Measurements from ENCODE around the gene C12orf75. TPM values are rescaled to one million over a fixed set of nuclear protein-coding genes. Genes with fewer than 3 reads are reported as not detected.
A peak's percentile ranks its signal among the peaks of the same experiment; 100 is the strongest.

The C12orf75 gene
- 34.6 and 40.4 TPM in 2 replicates for total RNA-seq
- long read RNA-seq, partial matches to known transcripts: 1 of 6 reads
- long read RNA-seq, other reads (novel, unspliced or antisense): 1 of 6 reads

GRCh38 chr12:105330283-105330930, at the start of gene C12orf75:
TSS of gene C12orf75 (plus strand) at chr12:105330691. CDS start at chr12:105330892, 201 bp downstream.
- DNase-seq (ENCODE audit: low read depth, low spot score): peak; percentile 78
- Mint-ChIP-seq H3K4me1 (peaks cover 37% of the 10 kb centered on the region), H3K4me3 (peak within 1 kb of the TSS; percentile 83), H3K9me3 (no peaks in the 10 kb centered on the region), H3K27me3 (ENCODE audit: low read depth) (no peaks in the 10 kb centered on the region), H3K36me3 (ENCODE audit: low read depth) (no peaks in the 10 kb centered on the region), H3K27ac (ENCODE audit: unreplicated experiment) (no peak within 1 kb of the TSS)
- no peak for TF ChIP-seq CTCF (conservative IDR thresholded peaks at IDR 0.05)

- no peaks in the 10 kb centered on the region for H3K4me1 Mint-ChIP-seq
- no peak overlapping the region for H3K27ac Mint-ChIP-seq (ENCODE audit: unreplicated experiment)
Observed at GRCh38 chr12:105280966-105281693, 49.4 kb upstream of the C12orf75 start.

GRCh38 chr12:105281694-105282049, 48.8 kb upstream of the C12orf75 start:
- peaks cover 13% of the 10 kb centered on the region for H3K27me3 Mint-ChIP-seq (ENCODE audit: low read depth)
- no peaks in the 10 kb centered on the region for H3K36me3 Mint-ChIP-seq (ENCODE audit: low read depth)
- H3K4me1 Mint-ChIP-seq: no peaks in the 10 kb centered on the region
- TF ChIP-seq CTCF (conservative IDR thresholded peaks at IDR 0.05): no peak
- no peak overlapping the region for H3K27ac Mint-ChIP-seq (ENCODE audit: unreplicated experiment)
- DNase-seq (ENCODE audit: low read depth, low spot score): no peak
- no peak overlapping the region for H3K4me3 Mint-ChIP-seq
- H3K9me3 Mint-ChIP-seq: no peaks in the 10 kb centered on the region

More at GRCh38 chr12:105280966-105281693, 49.4 kb upstream of the C12orf75 start:
- Mint-ChIP-seq H3K36me3 (ENCODE audit: low read depth) (no peaks in the 10 kb centered on the region), H3K4me3 (no peak overlapping the region), H3K9me3 (no peaks in the 10 kb centered on the region), H3K27me3 (ENCODE audit: low read depth) (peaks cover 13% of the 10 kb centered on the region)
- TF ChIP-seq CTCF (conservative IDR thresholded peaks at IDR 0.05): no peak
- DNase-seq (ENCODE audit: low read depth, low spot score): no peak

GRCh38 chr12:105285378-105285777, 45.1 kb upstream of the C12orf75 start:
- H3K36me3 Mint-ChIP-seq (ENCODE audit: low read depth): no peaks in the 10 kb centered on the region
- H3K4me3 Mint-ChIP-seq: no peak overlapping the region

GRCh38 chr12:105287408-105287807, 43.1 kb upstream of the C12orf75 start:
- Mint-ChIP-seq H3K4me3 (no peak overlapping the region), H3K27ac (ENCODE audit: unreplicated experiment) (no peak overlapping the region), H3K36me3 (ENCODE audit: low read depth) (no peaks in the 10 kb centered on the region), H3K4me1 (no peaks in the 10 kb centered on the region), H3K27me3 (ENCODE audit: low read depth) (peaks cover 13% of the 10 kb centered on the region), H3K9me3 (no peaks in the 10 kb centered on the region)
- TF ChIP-seq CTCF (conservative IDR thresholded peaks at IDR 0.05): no peak
- no peak for DNase-seq (ENCODE audit: low read depth, low spot score)

More at GRCh38 chr12:105285378-105285777, 45.1 kb upstream of the C12orf75 start:
- no peaks in the 10 kb centered on the region for H3K4me1 Mint-ChIP-seq
- DNase-seq (ENCODE audit: low read depth, low spot score): no peak
- H3K27ac Mint-ChIP-seq (ENCODE audit: unreplicated experiment): no peak overlapping the region
- no peak for TF ChIP-seq CTCF (conservative IDR thresholded peaks at IDR 0.05)
- peaks cover 13% of the 10 kb centered on the region for H3K27me3 Mint-ChIP-seq (ENCODE audit: low read depth)
- H3K9me3 Mint-ChIP-seq: no peaks in the 10 kb centered on the region

Measured in neural crest cell (in vitro differentiated cells).